Neural cell (in vitro differentiated cells): ENCODE data around the gene DSCAM. TPM values are rescaled to one million over a fixed set of nuclear protein-coding genes. Genes with fewer than 3 reads are reported as not detected.

Source experiments
- H2AFZ ChIP-seq: fragments of 200-600, 300-800 bp; sonication (generic), shearing (Covaris generic); 2 replicates; pipeline ENCODE4 v1.6.0; 2014; ENCODE audit warnings: low read depth, mild to moderate bottlenecking, antibody characterized with exemption, low read length, moderate library complexity
- H3F3A ChIP-seq: fragments of 200-600 bp; shearing (Covaris generic); 2 replicates; pipeline ENCODE4 v1.6.1; 2016; ENCODE audit warnings: mild to moderate bottlenecking, moderate library complexity, mixed read lengths, antibody characterized with exemption, low read length; ENCODE audit not compliant: insufficient read depth, poor library complexity, severe bottlenecking
- H3K27ac ChIP-seq: fragments of 200-600, 300-800 bp; sonication (generic), shearing (Covaris generic); 2 replicates; pipeline ENCODE4 v1.5.1; 2014; ENCODE audit warnings: mild to moderate bottlenecking, low read length, moderate library complexity
- H3K27me3 ChIP-seq: fragments of 300-800, 200-600 bp; sonication (generic), shearing (Covaris generic); 2 replicates; pipeline ENCODE4 v1.6.0; 2014; ENCODE audit warnings: mild to moderate bottlenecking, low read depth, low read length, moderate library complexity; ENCODE audit not compliant: insufficient read depth
- H3K36me3 ChIP-seq: fragments of 300-800, 200-600 bp; sonication (generic), shearing (Covaris generic); 2 replicates; pipeline ENCODE4 v1.5.1; 2014; ENCODE audit warnings: mild to moderate bottlenecking, antibody characterized with exemption, low read length, moderate library complexity; ENCODE audit not compliant: insufficient read depth
- H3K4me2 ChIP-seq: fragments of 300-800, 200-600 bp; sonication (generic), shearing (Covaris generic); 2 replicates; pipeline ENCODE4 v1.6.0; 2014; ENCODE audit warnings: mild to moderate bottlenecking, low read length
- H3K4me3 ChIP-seq: fragments of 300-800, 200-600 bp; sonication (generic), shearing (Covaris generic); 2 replicates; pipeline ENCODE4 v1.5.1; 2014; ENCODE audit warnings: mild to moderate bottlenecking, low read length, moderate library complexity
- H3K79me2 ChIP-seq: fragments of 200-600 bp; shearing (Covaris generic); replicated peaks from 2 replicates; pipeline ENCODE4 v1.6.0; 2014; ENCODE audit warnings: mild to moderate bottlenecking, low read length, moderate library complexity; ENCODE audit not compliant: insufficient read depth
- H3K9ac ChIP-seq: fragments of 300-800, 200-600 bp; sonication (generic), shearing (Covaris generic); 2 replicates; pipeline ENCODE4 v1.6.1; 2016; ENCODE audit warnings: mild to moderate bottlenecking, low read length, mixed read lengths
- H3K9me2 ChIP-seq: fragments of 200-600 bp; shearing (Covaris generic); 2 replicates; pipeline ENCODE4 v1.6.1; 2016; ENCODE audit warnings: mild to moderate bottlenecking, low read length, mixed read lengths; ENCODE audit not compliant: insufficient read depth
- H3K9me3 ChIP-seq: fragments of 200-600, 300-800 bp; sonication (generic), shearing (Covaris generic); 2 replicates; pipeline ENCODE4 v1.6.1; 2016; ENCODE audit warnings: mild to moderate bottlenecking, mixed run types, low read length, moderate library complexity, mixed read lengths
- H4K20me1 ChIP-seq: fragments of 200-600 bp; shearing (Covaris generic); 2 replicates; pipeline ENCODE4 v1.6.1; 2016; ENCODE audit warnings: mild to moderate bottlenecking, mixed run types; ENCODE audit not compliant: insufficient read depth
- CTCF ChIP-seq: fragments of 450-650 bp; IDR thresholded peaks from 2 replicates; pipeline ENCODE4 v1.5.1; 2014; ENCODE audit warnings: antibody characterized with exemption, mild to moderate bottlenecking, moderate library complexity; ENCODE audit not compliant: poor library complexity, severe bottlenecking
- EP300 ChIP-seq: fragments of 450-650 bp; conservative IDR thresholded peaks from 2 replicates; pipeline ENCODE4 v1.6.1; 2014; ENCODE audit warnings: antibody characterized with exemption, mild to moderate bottlenecking, moderate library complexity; ENCODE audit not compliant: poor library complexity, severe bottlenecking
- EZH2 ChIP-seq: fragments of 200-600, 300-800 bp; shearing (Covaris generic), sonication (generic); IDR thresholded peaks from 2 replicates; pipeline ENCODE4 v1.6.1; 2014; ENCODE audit warnings: antibody characterized with exemption, low read length, borderline replicate concordance, mild to moderate bottlenecking; ENCODE audit not compliant: insufficient read depth, poor library complexity, severe bottlenecking
- MXI1 ChIP-seq: fragments of 450-650 bp; conservative IDR thresholded peaks from 2 replicates; pipeline ENCODE4 v1.6.1; 2014; ENCODE audit warnings: antibody characterized with exemption, mild to moderate bottlenecking; ENCODE audit not compliant: poor library complexity, severe bottlenecking
- POLR2AphosphoS5 ChIP-seq: IDR thresholded peaks from 2 replicates; pipeline ENCODE4 v1.6.1; 2012
- RAD21 ChIP-seq: fragments of 450-650 bp; conservative IDR thresholded peaks from 2 replicates; pipeline ENCODE4 v1.6.1; 2014; ENCODE audit warnings: antibody characterized with exemption, mild to moderate bottlenecking, moderate library complexity
- REST ChIP-seq: IDR thresholded peaks from 2 replicates; pipeline ENCODE4 v1.6.1; 2012; ENCODE audit warnings: borderline replicate concordance
- SMC3 ChIP-seq: fragments of 450-650 bp; conservative IDR thresholded peaks from 2 replicates; pipeline ENCODE4 v1.6.1; 2014; ENCODE audit warnings: antibody characterized with exemption, mild to moderate bottlenecking, moderate library complexity; ENCODE audit not compliant: poor library complexity
- TAF1 ChIP-seq: IDR thresholded peaks from 2 replicates; pipeline ENCODE4 v1.6.1; 2012; ENCODE audit warnings: low read depth
- polyA plus RNA-seq: library from polyadenylated mRNA; depleted of rRNA; stranded (reverse); fragments of >200 nt; gene quantifications from 2 replicates; pipeline ENCODE4 v1.2.3, GENCODE V29; 2014

Gene DSCAM
- polyA plus RNA-seq, 1 donor from 2014 or later = 5.3 TPM

DNA sequence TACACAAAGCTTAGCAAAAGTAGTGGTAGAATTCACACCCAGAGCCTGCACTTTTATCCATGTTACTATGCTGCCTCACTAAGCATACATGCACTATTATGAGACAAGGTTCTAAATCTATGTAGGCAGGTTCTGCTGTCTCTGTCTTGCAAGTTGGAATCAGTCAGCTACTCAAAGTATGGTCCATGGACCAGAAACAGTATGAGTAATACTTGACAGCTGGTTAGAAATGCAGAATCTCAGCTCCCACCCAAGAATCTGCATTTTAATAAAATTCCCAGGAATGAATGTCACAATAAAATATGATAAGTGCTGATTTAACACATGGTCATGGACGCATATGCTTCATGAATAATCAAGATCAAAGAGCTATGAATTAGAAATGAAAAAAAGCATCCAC is 50.5 kb downstream of the DSCAM start:
- no peaks in the 10 kb centered on the region for H3F3A ChIP-seq
- no peak for TF ChIP-seq POLR2AphosphoS5
- TF ChIP-seq EZH2 = no peak
- no peak for TF ChIP-seq RAD21
- no peak for TF ChIP-seq CTCF
- no peak for TF ChIP-seq TAF1
- TF ChIP-seq EP300 = no peak
- TF ChIP-seq SMC3 = no peak
- no peak for TF ChIP-seq MXI1
- TF ChIP-seq REST = no peak
- H3K79me2 ChIP-seq = no peaks in the 10 kb centered on the region
- no peaks in the 10 kb centered on the region for H4K20me1 ChIP-seq
- no peaks in the 10 kb centered on the region for H3K9me2 ChIP-seq
- no peak overlapping the region for H2AFZ ChIP-seq
- no peaks in the 10 kb centered on the region for H3K9me3 ChIP-seq
- no peak overlapping the region for H3K4me3 ChIP-seq
- no peak overlapping the region for H3K9ac ChIP-seq
- H3K27ac ChIP-seq = no peak overlapping the region
- no peaks in the 10 kb centered on the region for H3K36me3 ChIP-seq
- H3K27me3 ChIP-seq = no peaks in the 10 kb centered on the region
- no peak overlapping the region for H3K4me2 ChIP-seq

DNA sequence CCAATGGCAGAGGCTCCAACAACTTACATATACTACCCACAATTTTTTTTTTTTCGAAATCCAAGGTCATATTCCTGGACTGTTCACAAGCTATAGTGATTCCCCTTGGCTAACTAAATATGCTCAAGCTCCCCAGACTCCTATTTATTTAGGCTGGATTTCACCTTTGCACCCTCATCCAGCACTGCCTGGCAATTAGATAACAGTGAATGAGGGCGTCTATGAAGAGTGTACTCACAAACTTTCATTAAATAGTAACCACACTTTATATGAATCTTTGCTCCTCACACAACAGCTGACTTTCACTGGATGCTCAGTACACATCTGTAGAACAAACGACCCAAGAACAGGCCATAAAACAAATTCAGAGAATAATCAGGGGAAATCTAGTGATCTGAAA is 51.6 kb downstream of the DSCAM start:
- Histone ChIP-seq H3K36me3 (no peaks in the 10 kb centered on the region), H4K20me1 (no peaks in the 10 kb centered on the region), H3K9me3 (no peaks in the 10 kb centered on the region), H3K9ac (no peak overlapping the region), H3K4me2 (no peak overlapping the region), H3K79me2 (no peaks in the 10 kb centered on the region), H3K9me2 (no peaks in the 10 kb centered on the region), H3K4me3 (no peak overlapping the region), H3K27ac (no peak overlapping the region), H2AFZ (no peak overlapping the region), H3K27me3 (no peaks in the 10 kb centered on the region), H3F3A (no peaks in the 10 kb centered on the region)
- TF ChIP-seq MXI1 (no peak), RAD21 (no peak), TAF1 (no peak)
